GM10266 (cell line): ENCODE results near the gene MYOM1.
"Not testable (repeated sequence)": the region's sequence is repeated elsewhere in the genome, so short reads cannot be mapped to it uniquely, and the experiment has no call there.

Experiments
- DNase-seq: peaks from one replicate; pipeline ENCODE4 v3.0.0; 2012; ENCODE audit errors: extremely low spot score
- CTCF ChIP-seq: IDR thresholded peaks from 2 replicates; pipeline ENCODE4 v1.5.1; 2012; ENCODE audit warnings: mild to moderate bottlenecking, low read depth; ENCODE audit not compliant: control insufficient read depth, insufficient read depth; ENCODE audit errors: missing control alignments

MYOM1 gene

GRCh38 chr18:3225588-3225987 lies 5.8 kb upstream of the MYOM1 start:
- DNase-seq: no peak
- TF ChIP-seq CTCF: no peak

- TF ChIP-seq CTCF: no peak
- DNase-seq: no peak
Measured at GRCh38 chr18:3224223-3224622, 4.5 kb upstream of the MYOM1 start.

GRCh38 chr18:3223356-3223755 lies 3.6 kb upstream of the MYOM1 start:
- DNase-seq: no peak
- no peak for TF ChIP-seq CTCF

GRCh38 chr18:3221496-3221895 lies 1.7 kb upstream of the MYOM1 start:
- DNase-seq: no peak
- no peak for TF ChIP-seq CTCF

- not testable (repeated sequence) for DNase-seq
Measured at GRCh38 chr18:3220868-3221267, 1.1 kb upstream of the MYOM1 start.

GRCh38 chr18:3219241-3219630 lies 532 bp downstream of the MYOM1 start:
- DNase-seq: no peak
- no peak for TF ChIP-seq CTCF

GRCh38 chr18:3218819-3219218 lies 949 bp downstream of the MYOM1 start:
- no peak for DNase-seq
- no peak for TF ChIP-seq CTCF

GRCh38 chr18:3217948-3218647 lies 1.7 kb downstream of the MYOM1 start:
- no peak for DNase-seq
- no peak for TF ChIP-seq CTCF
